Colonic mucosa (tissue), 4 donors: ENCODE data around the gene RAPGEF5. TPM values are rescaled to one million over a fixed set of nuclear protein-coding genes. Genes with fewer than 3 reads are reported as not detected.

Source experiments
- DNase-seq: peaks from one replicate; pipeline ENCODE4 v3.0.0-alpha.2; 2020
- H3K27ac ChIP-seq: fragments of 200-600 bp; one replicate; pipeline ENCODE4 v1.8.0; 2021
- H3K27me3 ChIP-seq: fragments of 200-600 bp; one replicate; pipeline ENCODE4 v1.8.0; 2021
- H3K36me3 ChIP-seq: fragments of 200-600 bp; one replicate; pipeline ENCODE4 v1.8.0; 2021
- H3K4me1 ChIP-seq: fragments of 200-600 bp; one replicate; pipeline ENCODE4 v1.8.0; 2021; ENCODE audit warnings: mild to moderate bottlenecking
- H3K4me3 ChIP-seq: fragments of 200-600 bp; one replicate; pipeline ENCODE4 v1.8.0; 2021
- H3K9ac ChIP-seq, 2 donors: one replicate each; pipeline ENCODE4 v1.7.0; 2013; ENCODE audit warnings: control low read depth in 2 of 2, low read depth in 2 of 2, low read length in 2 of 2
- H3K9me3 ChIP-seq: fragments of 200-600 bp; one replicate; pipeline ENCODE4 v1.8.0; 2021
- CTCF ChIP-seq: fragments of 200-600 bp; IDR thresholded peaks from one replicate; pipeline ENCODE4 v1.8.0; 2022; ENCODE audit warnings: antibody characterized with exemption, mild to moderate bottlenecking
- intact Hi-C: fragments of 100-400 bp; cut with DNase I; formaldehyde crosslinking; loops from one replicate; pipeline ENCODE4 v1.14.1; 2022
- total RNA-seq, 2 donors: library from RNA; stranded (reverse); fragmentation: NEBNext Ultra II Directional in 1 of 2; extraction: Animal tissue kit (Norgen Biotek cat#: 25700) in 1 of 2; gene quantifications; one replicate each; pipeline ENCODE4 v1.2.1, GENCODE V29; 2021
- donor health status: healthy.
- donor health status: DM: no; HTN: no; CAD: no.
- donor health status: DM: no; HTN: no; CAD: no.

RAPGEF5 gene
- total RNA-seq, 2 donors from 2014 or later = 39.9 to 42.2 TPM

GRCh38 chr7:22316914-22317313 lies 40.0 kb downstream of the RAPGEF5 start:
- Histone ChIP-seq H3K27ac (no peak overlapping the region), H3K27me3 (no peaks in the 10 kb centered on the region), H3K36me3 (no peaks in the 10 kb centered on the region), H3K9me3 (no peaks in the 10 kb centered on the region), H3K4me1 (no peaks in the 10 kb centered on the region), H3K4me3 (no peak overlapping the region), H3K9ac (no peak overlapping the region)
- DNase-seq = no peak
- intact Hi-C loops = no loop called here
- TF ChIP-seq CTCF = no peak

- Histone ChIP-seq H3K27ac (no peak overlapping the region), H3K27me3 (no peaks in the 10 kb centered on the region), H3K4me1 (no peaks in the 10 kb centered on the region), H3K4me3 (no peak overlapping the region), H3K9ac (no peak overlapping the region), H3K36me3 (no peaks in the 10 kb centered on the region), H3K9me3 (no peaks in the 10 kb centered on the region)
- TF ChIP-seq CTCF = no peak
- no peak for DNase-seq
- intact Hi-C loops = loop anchor here (10.0 kb wide), 1 partner anchor 147 kb away; no protein-coding TSS in a partner anchor
These were observed 49.1 kb downstream of the RAPGEF5 start for GRCh38 chr7:22307816-22308215.

- no peak for TF ChIP-seq CTCF
- H3K4me3 ChIP-seq = no peak overlapping the region
- intact Hi-C loops = loop anchor here (10.0 kb wide), 1 partner anchor 149 kb away; no protein-coding TSS in a partner anchor
- no peak overlapping the region for H3K27ac ChIP-seq
- H3K36me3 ChIP-seq = no peaks in the 10 kb centered on the region
- DNase-seq = no peak
- H3K27me3 ChIP-seq = no peaks in the 10 kb centered on the region
- H3K9me3 ChIP-seq = no peaks in the 10 kb centered on the region
- H3K9ac ChIP-seq = no peak overlapping the region
- no peaks in the 10 kb centered on the region for H3K4me1 ChIP-seq
These were observed 51.2 kb downstream of the RAPGEF5 start for GRCh38 chr7:22305706-22306105.

- no peak overlapping the region for H3K9ac ChIP-seq
- intact Hi-C loops = loop anchor here (10.0 kb wide), 1 partner anchor 152 kb away; no protein-coding TSS in a partner anchor
- DNase-seq = no peak
- no peak overlapping the region for H3K27ac ChIP-seq
- no peaks in the 10 kb centered on the region for H3K36me3 ChIP-seq
- no peaks in the 10 kb centered on the region for H3K9me3 ChIP-seq
- H3K4me3 ChIP-seq = no peak overlapping the region
- TF ChIP-seq CTCF = no peak
- no peaks in the 10 kb centered on the region for H3K4me1 ChIP-seq
- H3K27me3 ChIP-seq = no peaks in the 10 kb centered on the region
These were observed 54.0 kb downstream of the RAPGEF5 start for GRCh38 chr7:22302951-22303423.

DNA sequence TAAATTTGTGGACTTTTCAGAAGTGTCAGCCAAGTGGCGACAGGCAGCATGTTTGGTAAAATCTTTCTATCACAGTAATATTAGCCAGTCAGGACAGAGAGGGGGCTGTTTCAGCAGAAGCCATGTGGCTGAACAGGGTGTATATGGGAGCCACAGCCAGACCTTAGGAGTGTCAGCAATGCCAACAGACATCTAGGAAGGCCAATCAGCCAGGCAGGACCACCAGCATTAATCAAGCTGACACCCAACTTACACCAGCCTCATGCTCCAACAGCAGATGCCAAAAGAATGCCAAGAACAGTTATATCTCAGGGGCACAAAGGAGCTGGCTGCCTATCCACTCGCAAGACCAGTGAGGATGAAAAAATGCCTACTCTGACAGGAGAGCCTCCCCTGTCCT lies 54.8 kb downstream of the RAPGEF5 start:
- intact Hi-C loops = loop anchor here (10.0 kb wide), 1 partner anchor 153 kb away; no protein-coding TSS in a partner anchor
- H3K9me3 ChIP-seq = no peaks in the 10 kb centered on the region
- H3K27me3 ChIP-seq = no peaks in the 10 kb centered on the region
- H3K27ac ChIP-seq = no peak overlapping the region
- H3K4me3 ChIP-seq = no peak overlapping the region
- no peak for DNase-seq
- no peaks in the 10 kb centered on the region for H3K4me1 ChIP-seq
- no peaks in the 10 kb centered on the region for H3K36me3 ChIP-seq
- H3K9ac ChIP-seq = no peak overlapping the region
- TF ChIP-seq CTCF = no peak
